Spleen (tissue), 11 donors: ENCODE data around the gene FLACC1. TPM values are rescaled to one million over a fixed set of nuclear protein-coding genes. Genes with fewer than 3 reads are reported as not detected.
"Not testable (repeated sequence)": the region's sequence is repeated elsewhere in the genome, so short reads cannot be mapped to it uniquely, and the experiment has no call there.

Experiments used
- DNase-seq: peaks from one replicate; pipeline ENCODE4 v3.0.0-alpha.2; 2020
- H3K27ac ChIP-seq, 8 donors: fragments of 200-600 bp; sonication (generic) in 7 of 8; 1 replicate in 4 of 8; 2 replicates in 4 of 8; pipeline versions ENCODE4 v1.5.0 to v1.8.0; 2016 to 2021; ENCODE audit warnings: inconsistent platforms in 4 of 8, mild to moderate bottlenecking in 4 of 8, moderate library complexity in 1 of 8
- H3K27me3 ChIP-seq, 7 donors: fragments of 200-600 bp; sonication (generic) in 6 of 7; replicated peaks in 1 of 7; 1 replicate in 4 of 7; 2 replicates in 3 of 7; pipeline versions ENCODE4 v1.5.0 to v1.8.0; 2016 to 2021; ENCODE audit warnings: inconsistent platforms in 3 of 7, mild to moderate bottlenecking in 1 of 7
- H3K36me3 ChIP-seq, 6 donors: fragments of 200-600 bp; sonication (generic) in 5 of 6; 1 replicate in 4 of 6; 2 replicates in 2 of 6; pipeline versions ENCODE4 v1.5.0 to v1.8.0; 2016 to 2021; ENCODE audit warnings: inconsistent platforms in 2 of 6
- H3K4me1 ChIP-seq, 6 donors: fragments of 200-600 bp; sonication (generic) in 5 of 6; 1 replicate in 3 of 6; 2 replicates in 3 of 6; pipeline versions ENCODE4 v1.5.0 to v1.8.0; 2016 to 2021; ENCODE audit warnings: inconsistent platforms in 3 of 6
- H3K4me3 ChIP-seq, 8 donors: fragments of 200-600 bp; sonication (generic) in 7 of 8; 1 replicate in 4 of 8; 2 replicates in 4 of 8; pipeline versions ENCODE4 v1.5.0 to v1.8.0; 2016 to 2021; ENCODE audit warnings: inconsistent platforms in 4 of 8, mild to moderate bottlenecking in 4 of 8, moderate library complexity in 2 of 8
- H3K9me3 ChIP-seq, 8 donors: fragments of 200-600 bp; sonication (generic) in 7 of 8; 1 replicate in 4 of 8; 2 replicates in 4 of 8; pipeline versions ENCODE4 v1.5.0 to v1.8.0; 2016 to 2021; ENCODE audit warnings: inconsistent platforms in 4 of 8
- POLR2A ChIP-seq, 3 donors: fragments of 450-650 bp; IDR thresholded peaks; one replicate each; pipeline ENCODE4 v1.5.1; 2017; ENCODE audit warnings: antibody characterized with exemption in 3 of 3, mild to moderate bottlenecking in 1 of 3
- POLR2AphosphoS5 ChIP-seq, 3 donors: sonication (generic); formaldehyde crosslinking; IDR thresholded peaks; one replicate each; pipeline ENCODE4 v1.5.1; 2017; ENCODE audit warnings: antibody characterized with exemption in 3 of 3
- WGBS, 5 donors: extraction: QIAGEN DNeasy Blood & Tissue Kit in 3 of 5; methylation state at CpG; one replicate each; pipeline versions ENCODE4 v1.1.5 to v1.1.7; 2013 to 2018; 5-methylcytosine and 5-hydroxymethylcytosine counted together
- intact Hi-C: fragments of 100-400 bp; cut with DNase I; formaldehyde crosslinking; loops from one replicate; pipeline ENCODE4 v1.15.0; 2023; ENCODE audit warnings: low total_unique reads
- polyA plus RNA-seq, 3 donors: library from polyadenylated mRNA; stranded (reverse); fragments of 200-250 nt; gene quantifications; one replicate each; pipeline ENCODE4 v1.2.1, GENCODE V29; 2013
- total RNA-seq, 7 donors: library from RNA; depleted of rRNA in 3 of 7; stranded (reverse); fragments of >200 nt in 3 of 7; fragmentation: NEBNext Ultra II Directional in 4 of 7; extraction: Animal tissue kit (Norgen Biotek cat#: 25700) in 4 of 7; gene quantifications; one replicate each; pipeline versions ENCODE4 v1.1.0 to v1.2.1, GENCODE V29; 2016 to 2021
- TF ChIP-seq, protein P1 (sequence below), 11 experiments: fragments of 200-600 bp in 7 of 11; fragments of 450-650 bp in 4 of 11; sonication (generic) in 4 of 11; IDR thresholded peaks in 8 of 11; conservative IDR thresholded peaks in 3 of 11; 1 replicate in 7 of 11; 2 replicates in 4 of 11; pipeline versions ENCODE4 v1.4.0 to v1.8.0; 2016 to 2021; ENCODE audit warnings: antibody characterized with exemption in 11 of 11, inconsistent platforms in 4 of 11, mild to moderate bottlenecking in 1 of 11
- donor health status: healthy with polysubstance abuse.
- donor health status: DM: no; HTN: no; CAD: no; lungs with moderate emphysema.
- donor health status: DM: no; HTN: no; CAD: no.
- donor health status: Bipolar disorder and iron deficiency.
- donor health status: healthy.
- donor health status: DM: no; HTN: no; CAD: no.
- donor health status: DM: yes; HTN: yes; CAD: no.

Gene FLACC1
- total and polyA plus RNA-seq, 10 donors: 0.30 to 5.7 (median 3.1) TPM

DNA sequence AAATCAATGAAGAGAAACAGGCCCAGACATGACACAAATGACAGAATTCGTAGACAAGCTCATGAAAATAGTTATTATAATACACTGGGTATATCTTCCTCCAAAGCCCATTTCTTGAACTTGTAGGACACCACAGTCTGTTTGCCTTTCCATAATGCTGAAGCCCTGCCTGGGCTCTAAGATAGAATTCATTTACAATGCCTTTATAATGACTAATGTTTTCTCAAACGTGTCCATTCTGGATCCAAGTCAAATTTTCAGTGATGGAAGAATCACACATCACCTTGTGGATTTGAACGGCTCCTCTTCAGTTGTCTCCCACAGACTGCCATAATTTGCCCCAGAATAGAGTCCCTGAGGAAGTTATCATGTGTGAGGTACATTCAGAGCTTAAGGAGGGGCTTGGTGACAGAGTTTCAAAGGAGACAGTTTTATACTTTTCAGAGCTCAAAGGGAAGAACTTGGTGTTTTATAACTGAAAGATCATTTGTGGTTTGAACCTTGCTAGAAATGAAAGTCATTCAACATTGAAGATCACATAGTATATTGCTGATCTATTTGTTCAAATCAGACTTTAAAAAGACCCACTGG lies 58.6 kb downstream of the FLACC1 start:
- H3K27ac ChIP-seq: no peak overlapping the region
- 60 to 91% (median 83%) methylated on average over 3 of the region's 3 CpGs for WGBS, 5 donors

DNA sequence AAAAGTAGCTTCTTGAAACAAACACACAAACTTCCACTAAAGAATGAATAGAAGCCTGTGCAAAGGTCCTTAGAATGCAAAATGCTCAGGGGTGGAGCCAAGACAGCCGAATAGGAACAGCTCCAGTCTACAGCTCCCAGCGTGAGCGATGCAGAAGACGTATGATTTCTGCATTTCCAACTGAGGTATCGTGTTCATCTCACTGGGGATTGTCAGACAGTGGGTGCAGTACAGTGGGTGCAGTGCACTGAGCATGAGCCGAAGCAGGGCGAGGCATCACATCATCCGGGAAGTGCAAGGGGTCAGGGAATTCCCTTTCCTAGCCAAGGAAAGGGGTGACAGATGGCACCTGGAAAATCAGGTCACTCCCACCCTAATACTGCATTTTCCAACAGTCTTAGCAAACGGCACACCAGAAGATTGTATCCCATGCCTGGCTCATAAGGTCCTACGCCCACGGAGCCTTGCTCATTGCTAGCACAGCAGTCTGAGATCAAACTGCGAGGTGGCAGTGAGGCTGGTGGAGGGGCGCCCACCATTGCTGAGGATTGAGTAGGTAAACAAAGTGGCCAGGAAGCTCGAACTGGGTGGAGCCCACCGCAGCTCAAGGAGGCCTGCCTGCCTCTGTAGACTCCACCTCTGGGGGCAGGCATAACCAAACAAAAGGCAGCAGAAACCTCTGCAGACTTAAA lies 66.5 kb downstream of the FLACC1 start:
- H3K27me3 ChIP-seq, H3K4me1 ChIP-seq, intact Hi-C loops, H3K4me3 ChIP-seq, H3K27ac ChIP-seq, DNase-seq: not testable (repeated sequence)
- Histone ChIP-seq H3K9me3 (peaks cover 0 to 42% (median 30%) of the 10 kb centered on the region in 8 donors), H3K36me3 (peaks cover 5 to 59% (median 54%) of the 10 kb centered on the region in 6 donors)
- 87 to 98% (median 96%) methylated on average over 13 to 15 of the region's 15 CpGs for WGBS, 5 donors
- TF ChIP-seq POLR2AphosphoS5 (IDR thresholded peaks at IDR 0.05): peak in 1 of 3 donors; percentile 46

More for the DNA sequence above, 58.6 kb downstream of the FLACC1 start:
- TF ChIP-seq POLR2AphosphoS5 (IDR thresholded peaks at IDR 0.05): no peak
- TF ChIP-seq POLR2A (IDR thresholded peaks at IDR 0.05): no peak
- TF ChIP-seq, protein P1, sequence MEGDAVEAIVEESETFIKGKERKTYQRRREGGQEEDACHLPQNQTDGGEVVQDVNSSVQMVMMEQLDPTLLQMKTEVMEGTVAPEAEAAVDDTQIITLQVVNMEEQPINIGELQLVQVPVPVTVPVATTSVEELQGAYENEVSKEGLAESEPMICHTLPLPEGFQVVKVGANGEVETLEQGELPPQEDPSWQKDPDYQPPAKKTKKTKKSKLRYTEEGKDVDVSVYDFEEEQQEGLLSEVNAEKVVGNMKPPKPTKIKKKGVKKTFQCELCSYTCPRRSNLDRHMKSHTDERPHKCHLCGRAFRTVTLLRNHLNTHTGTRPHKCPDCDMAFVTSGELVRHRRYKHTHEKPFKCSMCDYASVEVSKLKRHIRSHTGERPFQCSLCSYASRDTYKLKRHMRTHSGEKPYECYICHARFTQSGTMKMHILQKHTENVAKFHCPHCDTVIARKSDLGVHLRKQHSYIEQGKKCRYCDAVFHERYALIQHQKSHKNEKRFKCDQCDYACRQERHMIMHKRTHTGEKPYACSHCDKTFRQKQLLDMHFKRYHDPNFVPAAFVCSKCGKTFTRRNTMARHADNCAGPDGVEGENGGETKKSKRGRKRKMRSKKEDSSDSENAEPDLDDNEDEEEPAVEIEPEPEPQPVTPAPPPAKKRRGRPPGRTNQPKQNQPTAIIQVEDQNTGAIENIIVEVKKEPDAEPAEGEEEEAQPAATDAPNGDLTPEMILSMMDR (IDR thresholded peaks at IDR 0.05 in 8 of 11, conservative IDR thresholded peaks at IDR 0.05 in 3 of 11): no peak
- intact Hi-C loops: no loop called here
- H3K9me3 ChIP-seq: peaks cover 0 to 72% (median 52%) of the 10 kb centered on the region in 8 donors
- H3K4me3 ChIP-seq: no peak overlapping the region
- H3K36me3 ChIP-seq: peaks cover 0 to 11% (median 3%) of the 10 kb centered on the region in 6 donors
- no peak for DNase-seq
- no peaks in the 10 kb centered on the region for H3K4me1 ChIP-seq
- H3K27me3 ChIP-seq: no peaks in the 10 kb centered on the region

DNA sequence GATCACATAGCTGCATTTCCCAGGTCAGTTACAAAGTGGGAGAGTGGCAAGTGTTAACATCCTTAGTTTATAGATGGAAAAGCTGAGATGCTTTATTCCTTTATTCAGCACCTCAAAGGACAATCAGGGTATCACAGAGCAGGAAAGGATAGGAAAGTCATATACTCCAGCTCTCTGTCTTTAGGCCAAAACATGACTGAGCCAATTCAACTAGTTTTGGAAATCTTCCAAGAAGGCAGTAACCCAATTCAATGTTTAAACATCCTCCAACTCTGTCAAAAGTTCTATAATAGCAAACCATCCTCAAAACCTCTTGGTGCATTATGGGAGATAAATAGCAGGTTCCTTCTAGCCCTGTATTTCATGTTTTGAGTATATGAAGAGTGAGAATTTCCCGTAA lies 71.6 kb downstream of the FLACC1 start:
- 89 to 100% (median 92%) methylated on average over 1 of the region's 1 CpG for WGBS, 5 donors
- intact Hi-C loops: no loop called here
- DNase-seq: no peak
- no peak overlapping the region for H3K4me3 ChIP-seq
- peaks cover 0 to 12% (median under 1%) of the 10 kb centered on the region in 6 donors for H3K4me1 ChIP-seq
- TF ChIP-seq POLR2A (IDR thresholded peaks at IDR 0.05) (no peak), POLR2AphosphoS5 (IDR thresholded peaks at IDR 0.05) (peak in 1 of 3 donors; percentile 1)
- TF ChIP-seq, protein P1 (IDR thresholded peaks at IDR 0.05 in 8 of 11, conservative IDR thresholded peaks at IDR 0.05 in 3 of 11): no peak
- peak overlapping the region in 1 of 8 donors; percentile 17 for H3K27ac ChIP-seq
- no peaks in the 10 kb centered on the region for H3K27me3 ChIP-seq
- peaks cover 11 to 73% (median 57%) of the 10 kb centered on the region in 6 donors for H3K36me3 ChIP-seq
- H3K9me3 ChIP-seq: peaks cover 0 to 3% (median 0%) of the 10 kb centered on the region in 8 donors

DNA sequence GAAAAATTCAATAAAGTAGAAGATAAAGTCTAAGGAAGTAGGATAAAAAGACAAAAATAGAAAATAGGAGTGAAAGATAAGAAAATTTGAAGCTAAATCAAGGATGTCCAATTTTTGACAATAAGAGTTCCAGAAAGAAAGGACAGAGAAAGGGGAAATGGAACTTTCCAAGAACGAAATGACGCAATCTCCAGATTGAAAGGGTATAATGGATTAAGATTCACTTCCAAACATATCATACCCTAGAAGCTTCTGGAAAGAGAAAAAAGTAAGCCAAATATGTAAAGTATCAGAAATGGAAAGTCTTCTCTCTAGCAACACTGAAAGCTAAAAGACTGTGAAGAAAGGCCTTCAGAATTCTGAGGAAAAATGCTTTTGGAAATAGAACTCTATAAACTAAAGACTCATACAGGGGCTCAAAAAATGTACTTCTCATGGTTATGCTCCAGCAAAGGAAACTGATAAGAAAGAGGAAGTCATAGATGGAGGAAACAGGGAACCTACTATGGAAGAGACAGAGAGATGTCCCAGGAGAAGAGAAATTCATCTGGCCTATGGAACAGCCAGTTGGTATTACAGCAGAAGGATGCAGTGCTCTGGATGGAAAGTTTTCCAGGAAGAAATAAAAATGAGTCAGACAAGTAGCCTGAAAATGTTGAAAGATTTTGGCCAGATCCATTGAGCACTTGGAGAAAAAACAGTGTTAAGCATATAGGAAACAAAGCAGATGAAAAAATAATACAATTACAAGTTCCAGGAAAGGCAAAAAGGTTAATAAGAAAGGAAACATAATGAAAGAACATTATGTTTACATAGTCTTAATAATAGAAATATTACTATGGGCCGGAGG lies 76.7 kb downstream of the FLACC1 start:
- Histone ChIP-seq H3K4me3 (no peak overlapping the region), H3K36me3 (peaks cover 9 to 73% (median 50%) of the 10 kb centered on the region in 6 donors), H3K27ac (peak overlapping the region in 5 of 8 donors; percentile 7 to 33 (median 21)), H3K9me3 (no peaks in the 10 kb centered on the region), H3K4me1 (peaks cover 0 to 44% (median 11%) of the 10 kb centered on the region in 6 donors), H3K27me3 (no peaks in the 10 kb centered on the region)
- WGBS, 5 donors: 84 to 91% (median 88%) methylated on average over 3 of the region's 3 CpGs
- DNase-seq: no peak
- TF ChIP-seq POLR2AphosphoS5 (IDR thresholded peaks at IDR 0.05): no peak
- no peak for TF ChIP-seq POLR2A (IDR thresholded peaks at IDR 0.05)
- TF ChIP-seq, protein P1 (IDR thresholded peaks at IDR 0.05 in 8 of 11, conservative IDR thresholded peaks at IDR 0.05 in 3 of 11): no peak
- intact Hi-C loops: no loop called here
